Gastrocnemius medialis (tissue), 4 donors: ENCODE measurements around the gene GNG13. TPM values are rescaled to one million over a fixed set of nuclear protein-coding genes. Genes with fewer than 3 reads are reported as not detected.

ENCODE experiments used
- ATAC-seq, 2 donors: fragments of 150-250 bp; one replicate each; pipeline ENCODE4 v1.9.1; 2016
- DNase-seq, 2 donors: peaks; one replicate each; pipeline ENCODE4 v3.0.0-alpha.2; 2019
- H3K27ac ChIP-seq, 4 donors: fragments of 200-600 bp; sonication (generic); 1 replicate in 1 of 4; 2 replicates in 3 of 4; pipeline ENCODE4 v1.5.1; 2016 to 2018; ENCODE audit warnings: mild to moderate bottlenecking in 2 of 4, moderate library complexity in 1 of 4
- H3K27me3 ChIP-seq, 3 donors: fragments of 200-600 bp; sonication (generic) in 2 of 3; 1 replicate in 1 of 3; 2 replicates in 2 of 3; pipeline versions ENCODE4 v1.5.1 to v1.6.0; 2016 to 2019; ENCODE audit warnings: mild to moderate bottlenecking in 1 of 3, moderate library complexity in 1 of 3
- H3K36me3 ChIP-seq, 2 donors: fragments of 200-600 bp; sonication (generic) in 1 of 2; one replicate each; pipeline ENCODE4 v1.5.1; 2017 to 2018
- H3K4me1 ChIP-seq, 2 donors: fragments of 200-600 bp; sonication (generic) in 1 of 2; one replicate each; pipeline ENCODE4 v1.5.1; 2016 to 2017; ENCODE audit warnings: mild to moderate bottlenecking in 2 of 2
- H3K4me3 ChIP-seq, 4 donors: fragments of 200-600 bp; sonication (generic) in 3 of 4; 1 replicate in 1 of 4; 2 replicates in 3 of 4; pipeline ENCODE4 v1.5.1; 2016 to 2019; ENCODE audit warnings: mild to moderate bottlenecking in 2 of 4
- H3K9me3 ChIP-seq, 3 donors: fragments of 200-600 bp; sonication (generic) in 2 of 3; 1 replicate in 1 of 3; 2 replicates in 2 of 3; pipeline ENCODE4 v1.5.1; 2016 to 2019
- POLR2A ChIP-seq, 2 donors: fragments of 450-650 bp; IDR thresholded peaks; one replicate each; pipeline ENCODE4 v1.6.1; 2017; ENCODE audit warnings: antibody characterized with exemption in 2 of 2, mild to moderate bottlenecking in 2 of 2, moderate library complexity in 2 of 2
- in situ Hi-C, 4 donors: fragments of 200-750 bp; cut with MboI; loops; one replicate each; pipeline versions ENCODE4 v1.15.0 to v1.8.0; 2017; ENCODE audit warnings: low sequenced_read_pairs in 4 of 4
- intact Hi-C: fragments of 100-400 bp; cut with DNase I; formaldehyde crosslinking; loops from one replicate; pipeline ENCODE4 v1.15.1; 2023; ENCODE audit warnings: low total_unique reads
- total RNA-seq, 4 donors: library from RNA; depleted of rRNA; stranded (reverse); fragments of >200 nt; gene quantifications; one replicate each; pipeline versions ENCODE4 v1.1.0 to v1.2.3, GENCODE V29; 2016
- TF ChIP-seq, protein P1 (sequence below), 5 experiments: fragments of 450-650 bp in 3 of 5; fragments of 200-600 bp in 2 of 5; sonication (generic) in 2 of 5; IDR thresholded peaks in 4 of 5; conservative IDR thresholded peaks in 1 of 5; 1 replicate in 4 of 5; 2 replicates in 1 of 5; pipeline ENCODE4 v1.5.1; 2016 to 2019; ENCODE audit warnings: antibody characterized with exemption in 5 of 5, mild to moderate bottlenecking in 3 of 5, moderate library complexity in 3 of 5

GNG13 gene
- not detected for total RNA-seq

DNA sequence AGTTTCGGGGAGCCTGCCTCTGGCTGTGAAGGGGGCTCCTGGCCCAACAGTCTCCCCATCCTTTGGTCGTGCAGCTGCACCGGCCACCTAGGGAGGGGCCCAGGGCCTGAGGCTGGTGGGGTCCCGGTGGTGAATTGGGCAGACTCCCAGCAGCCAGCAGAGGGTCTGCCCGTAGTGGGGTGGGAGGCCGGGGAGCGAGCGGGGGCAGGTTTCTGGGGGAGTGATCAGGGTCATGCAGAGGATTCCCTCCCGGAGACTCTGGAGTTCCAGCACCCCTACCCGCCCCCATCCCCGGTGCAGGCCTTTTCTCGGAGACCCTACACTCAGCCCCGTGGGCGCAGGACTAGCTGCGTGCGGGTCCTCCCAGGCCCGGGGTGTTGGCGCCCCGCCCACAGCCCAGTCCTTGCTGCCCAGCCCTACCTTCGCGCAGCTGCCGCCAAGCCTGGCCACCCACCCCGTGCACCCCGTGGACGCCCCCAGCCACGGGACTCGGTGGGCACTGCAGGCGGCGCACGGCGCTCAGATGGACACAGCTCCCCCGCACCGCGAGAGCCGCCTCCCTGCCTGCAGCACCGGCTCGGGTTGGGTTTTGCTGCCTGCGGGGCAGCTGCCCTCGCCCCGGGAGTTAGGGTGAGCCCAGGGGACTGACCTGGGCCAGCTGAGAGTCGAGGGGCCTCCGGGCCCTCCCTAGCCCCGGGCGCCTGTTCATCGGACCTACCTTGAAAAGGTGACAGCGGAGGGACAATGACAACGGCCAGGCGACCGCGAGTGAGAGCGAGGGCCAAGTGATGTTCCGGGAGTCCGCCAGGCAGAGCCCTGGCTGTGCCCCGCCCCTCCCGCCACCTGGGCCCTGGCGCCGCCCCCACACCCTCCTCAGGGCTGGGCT, at the start of gene GNG13:
Gene GNG13, minus strand, starts transcription at position 787 of the 886 bp plus-strand sequence. CDS start 1,657 bp downstream, outside the sequence.
- TF ChIP-seq, protein P1, sequence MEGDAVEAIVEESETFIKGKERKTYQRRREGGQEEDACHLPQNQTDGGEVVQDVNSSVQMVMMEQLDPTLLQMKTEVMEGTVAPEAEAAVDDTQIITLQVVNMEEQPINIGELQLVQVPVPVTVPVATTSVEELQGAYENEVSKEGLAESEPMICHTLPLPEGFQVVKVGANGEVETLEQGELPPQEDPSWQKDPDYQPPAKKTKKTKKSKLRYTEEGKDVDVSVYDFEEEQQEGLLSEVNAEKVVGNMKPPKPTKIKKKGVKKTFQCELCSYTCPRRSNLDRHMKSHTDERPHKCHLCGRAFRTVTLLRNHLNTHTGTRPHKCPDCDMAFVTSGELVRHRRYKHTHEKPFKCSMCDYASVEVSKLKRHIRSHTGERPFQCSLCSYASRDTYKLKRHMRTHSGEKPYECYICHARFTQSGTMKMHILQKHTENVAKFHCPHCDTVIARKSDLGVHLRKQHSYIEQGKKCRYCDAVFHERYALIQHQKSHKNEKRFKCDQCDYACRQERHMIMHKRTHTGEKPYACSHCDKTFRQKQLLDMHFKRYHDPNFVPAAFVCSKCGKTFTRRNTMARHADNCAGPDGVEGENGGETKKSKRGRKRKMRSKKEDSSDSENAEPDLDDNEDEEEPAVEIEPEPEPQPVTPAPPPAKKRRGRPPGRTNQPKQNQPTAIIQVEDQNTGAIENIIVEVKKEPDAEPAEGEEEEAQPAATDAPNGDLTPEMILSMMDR (IDR thresholded peaks at IDR 0.05 in 4 of 5, conservative IDR thresholded peaks at IDR 0.05 in 1 of 5), result no peak
- TF ChIP-seq POLR2A (IDR thresholded peaks at IDR 0.05), result no peak
- ATAC-seq (no peak), DNase-seq (no peak)
- Histone ChIP-seq H3K27me3 (peaks cover 46 to 75% (median 59%) of the 10 kb centered on the region in 3 donors), H3K9me3 (no peaks in the 10 kb centered on the region), H3K4me1 (no peaks in the 10 kb centered on the region), H3K4me3 (no peak within 1 kb of the TSS), H3K36me3 (no peaks in the 10 kb centered on the region), H3K27ac (no peak within 1 kb of the TSS)
- in situ Hi-C loops, result loop anchor here in 1 of 4 donors (25.0 kb wide), 1 partner anchor 262 kb away; the partner anchor contains the start of gene SSTR5
- intact Hi-C loops, result no loop called here

DNA sequence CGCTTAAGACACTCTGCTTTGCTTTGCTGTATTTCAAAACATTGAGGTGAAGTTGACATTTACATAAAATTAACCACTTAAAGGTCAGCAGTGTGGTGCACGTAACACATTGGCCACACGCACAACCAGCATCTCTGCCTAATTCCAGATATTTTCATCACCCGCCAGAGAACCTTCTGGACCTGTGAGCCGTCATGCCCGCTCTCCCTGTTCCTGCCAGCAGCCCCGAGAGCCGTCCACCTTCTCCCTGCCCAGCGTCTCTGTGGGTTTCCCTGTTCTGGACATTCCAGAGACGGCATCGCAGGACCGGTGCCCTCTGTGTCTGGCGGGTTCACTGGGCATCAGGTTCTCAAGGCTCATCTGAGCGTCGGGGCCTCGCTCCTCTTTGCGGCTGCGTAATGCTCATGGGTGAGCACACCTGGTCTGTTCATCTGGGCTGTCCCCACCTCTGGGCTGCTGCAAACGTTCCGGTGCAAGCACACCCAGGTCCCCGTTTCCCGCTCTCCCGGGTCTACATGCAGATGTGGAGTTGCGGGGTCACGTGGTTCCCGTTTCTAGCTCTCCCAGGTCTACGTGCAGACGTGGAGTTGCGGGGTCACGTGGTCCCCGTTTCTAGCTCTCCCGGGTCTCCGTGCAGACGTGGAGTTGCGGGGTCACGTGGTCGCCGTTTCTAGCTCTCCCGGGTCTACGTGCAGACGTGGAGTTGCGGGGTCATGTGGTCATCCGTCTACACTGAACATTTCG, 48.1 kb upstream of the GNG13 start:
- Histone ChIP-seq H3K4me3 (no peak overlapping the region), H3K36me3 (no peaks in the 10 kb centered on the region), H3K9me3 (no peaks in the 10 kb centered on the region), H3K27ac (no peak overlapping the region), H3K4me1 (no peaks in the 10 kb centered on the region), H3K27me3 (no peaks in the 10 kb centered on the region)
- TF ChIP-seq POLR2A (IDR thresholded peaks at IDR 0.05), result no peak
- TF ChIP-seq, protein P1 (IDR thresholded peaks at IDR 0.05 in 4 of 5, conservative IDR thresholded peaks at IDR 0.05 in 1 of 5), result no peak
- ATAC-seq (no peak), DNase-seq (no peak)
- intact Hi-C loops, result no loop called here
- in situ Hi-C loops, result no loop called here

GRCh38 chr16:847681-848445, 47.3 kb upstream of the GNG13 start:
- in situ Hi-C loops, result no loop called here

GRCh38 chr16:847151-847550, 46.6 kb upstream of the GNG13 start:
- ATAC-seq, result no peak
- in situ Hi-C loops, result no loop called here
- H3K4me3 ChIP-seq, result no peak overlapping the region
- TF ChIP-seq POLR2A (IDR thresholded peaks at IDR 0.05), result no peak
- TF ChIP-seq, protein P1 (IDR thresholded peaks at IDR 0.05 in 4 of 5, conservative IDR thresholded peaks at IDR 0.05 in 1 of 5), result no peak
- H3K36me3 ChIP-seq, result no peaks in the 10 kb centered on the region
- peaks cover 0 to 6% (median 0%) of the 10 kb centered on the region in 3 donors for H3K27me3 ChIP-seq
- no peaks in the 10 kb centered on the region for H3K9me3 ChIP-seq
- no peaks in the 10 kb centered on the region for H3K4me1 ChIP-seq
- DNase-seq, result no peak
- intact Hi-C loops, result no loop called here
- no peak overlapping the region for H3K27ac ChIP-seq

More at GRCh38 chr16:847681-848445, 47.3 kb upstream of the GNG13 start:
- H3K4me3 ChIP-seq, result no peak overlapping the region
- no peak for TF ChIP-seq POLR2A (IDR thresholded peaks at IDR 0.05)
- TF ChIP-seq, protein P1 (IDR thresholded peaks at IDR 0.05 in 4 of 5, conservative IDR thresholded peaks at IDR 0.05 in 1 of 5), result no peak
- intact Hi-C loops, result no loop called here
- H3K27me3 ChIP-seq, result peaks cover 0 to 2% (median 0%) of the 10 kb centered on the region in 3 donors
- no peaks in the 10 kb centered on the region for H3K36me3 ChIP-seq
- ATAC-seq, result no peak
- H3K4me1 ChIP-seq, result no peaks in the 10 kb centered on the region
- no peak for DNase-seq
- H3K27ac ChIP-seq, result no peak overlapping the region
- H3K9me3 ChIP-seq, result no peaks in the 10 kb centered on the region
